Stomach (tissue), 9 donors: ENCODE data around the gene ZMAT3. TPM values are rescaled to one million over a fixed set of nuclear protein-coding genes. Genes with fewer than 3 reads are reported as not detected.

Experiments used
- DNase-seq, 2 donors: peaks; one replicate each; pipeline versions ENCODE4 v3.0.0 to v3.0.0-alpha.2; 2013 to 2019
- H3K27ac ChIP-seq, 5 donors: fragments of 200-600 bp in 4 of 5; sonication (generic) in 4 of 5; one replicate each; pipeline ENCODE4 v1.5.1; 2013 to 2019; ENCODE audit warnings: mild to moderate bottlenecking in 1 of 5, moderate library complexity in 1 of 5
- H3K27me3 ChIP-seq, 3 donors: fragments of 200-600 bp; sonication (generic); one replicate each; pipeline ENCODE4 v1.5.1; 2017 to 2019; ENCODE audit warnings: mixed run types in 1 of 3
- H3K36me3 ChIP-seq, 4 donors: fragments of 200-600 bp; sonication (generic); 1 replicate in 3 of 4; 2 replicates in 1 of 4; pipeline ENCODE4 v1.5.1; 2016 to 2019
- H3K4me1 ChIP-seq, 4 donors: fragments of 200-600 bp; sonication (generic); one replicate each; pipeline ENCODE4 v1.5.1; 2016 to 2019
- H3K4me3 ChIP-seq, 4 donors: fragments of 200-600 bp; sonication (generic) in 3 of 4; one replicate each; pipeline ENCODE4 v1.5.1; 2016 to 2019; ENCODE audit warnings: mild to moderate bottlenecking in 1 of 4
- H3K9me3 ChIP-seq, 4 donors: fragments of 200-600 bp; sonication (generic); one replicate each; pipeline ENCODE4 v1.5.1; 2016 to 2019
- EP300 ChIP-seq: sonication (generic); formaldehyde crosslinking; IDR thresholded peaks from one replicate; pipeline ENCODE4 v1.6.1; 2017; ENCODE audit warnings: antibody characterized with exemption
- POLR2A ChIP-seq, 4 donors: fragments of 450-650 bp; IDR thresholded peaks; one replicate each; pipeline ENCODE4 v1.6.1; 2016; ENCODE audit warnings: antibody characterized with exemption in 4 of 4, control low read depth in 2 of 4, mild to moderate bottlenecking in 1 of 4, moderate library complexity in 1 of 4
- POLR2AphosphoS5 ChIP-seq, 3 donors: sonication (generic); formaldehyde crosslinking; IDR thresholded peaks; one replicate each; pipeline ENCODE4 v1.6.1; 2016; ENCODE audit warnings: antibody characterized with exemption in 3 of 3
- WGBS, 5 donors: extraction: QIAGEN DNeasy Blood & Tissue Kit in 3 of 5; methylation state at CpG; one replicate each; pipeline versions ENCODE4 v1.1.5 to v1.1.7; 2013 to 2018; 5-methylcytosine and 5-hydroxymethylcytosine counted together
- intact Hi-C: fragments of 100-400 bp; cut with DNase I; formaldehyde crosslinking; loops from one replicate; pipeline ENCODE4 v1.15.1; 2023; ENCODE audit warnings: low total_unique reads
- polyA plus RNA-seq, 3 donors: library from polyadenylated mRNA; stranded (reverse); fragments of 200-250 nt; gene quantifications; one replicate each; pipeline ENCODE4 v1.2.3, GENCODE V29; 2013
- small RNA-seq, 4 donors: library from RNA; depleted of rRNA; stranded (forward); fragments of <200 nt; gene quantifications; one replicate each; pipeline ENCODE3, GENCODE V24; 2016
- total RNA-seq, 5 donors: library from RNA; depleted of rRNA; stranded (reverse); fragments of >200 nt; gene quantifications; one replicate each; pipeline versions ENCODE4 v1.1.0 to v1.2.3, GENCODE V29; 2014 to 2016
- TF ChIP-seq, protein P1 (sequence below), 7 experiments: fragments of 450-650 bp in 4 of 7; fragments of 200-600 bp in 3 of 7; sonication (generic) in 3 of 7; IDR thresholded peaks; one replicate each; pipeline ENCODE4 v1.5.1; 2016 to 2019; ENCODE audit warnings: antibody characterized with exemption in 7 of 7, control low read depth in 2 of 7, mild to moderate bottlenecking in 1 of 7
- donor health status: healthy with polysubstance abuse.
- donor health status: Bipolar disorder and iron deficiency.
- donor health status: healthy.

The ZMAT3 gene
- total and polyA plus RNA-seq, 8 donors: 1.4 to 19.8 (median 6.5) TPM

DNA sequence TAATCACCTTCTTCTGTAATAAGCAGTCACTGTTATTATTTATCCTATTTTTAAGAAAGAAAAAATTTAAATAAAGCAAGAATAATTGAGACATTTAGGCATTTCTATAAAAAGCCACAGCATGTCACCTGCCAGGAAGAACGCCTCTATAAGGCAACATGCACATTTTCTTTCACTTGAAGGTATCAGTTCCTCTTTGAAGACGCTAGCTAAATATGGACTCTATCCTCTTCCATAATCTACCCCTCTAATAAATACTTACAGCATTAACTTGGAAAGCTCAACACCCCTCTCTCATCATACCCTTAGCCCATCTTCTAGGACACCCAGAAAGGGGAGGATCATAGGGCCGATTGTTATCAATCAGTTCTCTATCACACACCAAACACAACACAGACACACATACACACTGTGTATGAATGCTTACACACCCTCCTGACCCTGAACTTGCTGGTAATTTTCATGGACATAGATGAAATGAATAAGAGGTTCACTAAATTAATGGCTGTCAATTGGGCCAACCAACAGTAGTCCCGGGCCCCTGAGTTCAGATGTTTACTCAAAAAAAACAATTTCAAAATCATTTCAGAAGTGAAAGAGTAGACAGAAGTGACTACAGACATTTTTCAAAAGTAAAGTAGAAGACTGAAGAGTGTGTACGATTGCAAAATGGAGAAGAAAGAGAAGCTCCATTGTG lies 102.5 kb downstream of the ZMAT3 start:
- H3K9me3 ChIP-seq: peaks cover 0 to 10% (median 7%) of the 10 kb centered on the region in 4 donors
- no peak overlapping the region for H3K27ac ChIP-seq
- H3K36me3 ChIP-seq: no peaks in the 10 kb centered on the region
- H3K4me1 ChIP-seq: peaks cover 7 to 19% (median 11%) of the 10 kb centered on the region in 4 donors
- no peak for TF ChIP-seq EP300
- TF ChIP-seq POLR2A (IDR thresholded peaks at IDR 0.05): no peak
- TF ChIP-seq POLR2AphosphoS5 (IDR thresholded peaks at IDR 0.05): no peak
- TF ChIP-seq, protein P1, sequence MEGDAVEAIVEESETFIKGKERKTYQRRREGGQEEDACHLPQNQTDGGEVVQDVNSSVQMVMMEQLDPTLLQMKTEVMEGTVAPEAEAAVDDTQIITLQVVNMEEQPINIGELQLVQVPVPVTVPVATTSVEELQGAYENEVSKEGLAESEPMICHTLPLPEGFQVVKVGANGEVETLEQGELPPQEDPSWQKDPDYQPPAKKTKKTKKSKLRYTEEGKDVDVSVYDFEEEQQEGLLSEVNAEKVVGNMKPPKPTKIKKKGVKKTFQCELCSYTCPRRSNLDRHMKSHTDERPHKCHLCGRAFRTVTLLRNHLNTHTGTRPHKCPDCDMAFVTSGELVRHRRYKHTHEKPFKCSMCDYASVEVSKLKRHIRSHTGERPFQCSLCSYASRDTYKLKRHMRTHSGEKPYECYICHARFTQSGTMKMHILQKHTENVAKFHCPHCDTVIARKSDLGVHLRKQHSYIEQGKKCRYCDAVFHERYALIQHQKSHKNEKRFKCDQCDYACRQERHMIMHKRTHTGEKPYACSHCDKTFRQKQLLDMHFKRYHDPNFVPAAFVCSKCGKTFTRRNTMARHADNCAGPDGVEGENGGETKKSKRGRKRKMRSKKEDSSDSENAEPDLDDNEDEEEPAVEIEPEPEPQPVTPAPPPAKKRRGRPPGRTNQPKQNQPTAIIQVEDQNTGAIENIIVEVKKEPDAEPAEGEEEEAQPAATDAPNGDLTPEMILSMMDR (IDR thresholded peaks at IDR 0.05): no peak
- DNase-seq: no peak
- intact Hi-C loops: loop anchor here (10.0 kb wide), 1 partner anchor 524 kb away; no protein-coding TSS in a partner anchor
- H3K27me3 ChIP-seq: no peaks in the 10 kb centered on the region
- no peak overlapping the region for H3K4me3 ChIP-seq
- WGBS, 5 donors: 73 to 78% (median 76%) methylated on average over 5 of the region's 5 CpGs

Small RNA genes lying within 50 kb of the gene (small RNA-seq; reads per million reads assigned to genes)
- 0 reads per million in 4 donors for gene RF00019

Other genes with a start within 250 kb of the ZMAT3 start
- 100 to 1,000 TPM in 1 of 5 donors, 10 to 100 TPM in 3, 1 to 10 TPM in 1; 2.6 to 144 (median 22.3) TPM for gene PIK3CA, start 76.5 kb upstream of the ZMAT3 start, total RNA-seq
- 1 to 10 TPM; 3.4 to 5.6 (median 4.1) TPM for gene PIK3CA, start 76.5 kb upstream of the ZMAT3 start, polyA plus RNA-seq
- gene KCNMB3, start 179.3 kb upstream of the ZMAT3 start, total RNA-seq: 1 to 10 TPM in 3 of 5 donors, under 1 TPM in 1, not detected in 1; 0.58 to 7.2 (median 2.4) TPM
- gene KCNMB3, start 179.3 kb upstream of the ZMAT3 start, polyA plus RNA-seq: 1 to 10 TPM; 1.4 to 2.9 (median 1.8) TPM